Lung (tissue), 12 donors: ENCODE measurements around the gene FAM83B. TPM values are rescaled to one million over a fixed set of nuclear protein-coding genes. Genes with fewer than 3 reads are reported as not detected.

Experiments used
- ATAC-seq: fragments of 200-7000 bp; cut with Tn5 transposase; one replicate; pipeline ENCODE4 v1.9.1; 2020; ENCODE audit warnings: moderate number of reproducible peaks; ENCODE audit not compliant: insufficient read depth, low FRiP score
- DNase-seq, 3 donors: peaks; one replicate each; pipeline ENCODE4 v3.0.0-alpha.2; 2013 to 2017
- H3K27ac ChIP-seq, 2 donors: one replicate each; pipeline ENCODE4 v1.5.1; 2013; ENCODE audit warnings: mild to moderate bottlenecking in 2 of 2, moderate library complexity in 2 of 2, control low read depth in 1 of 2, inconsistent platforms in 1 of 2, low read depth in 1 of 2, low read length in 1 of 2
- H3K27me3 ChIP-seq, 3 donors: one replicate each; pipeline ENCODE4 v1.5.1; 2013; ENCODE audit warnings: low read length in 2 of 3; ENCODE audit not compliant: control insufficient read depth in 3 of 3, insufficient read depth in 3 of 3
- H3K36me3 ChIP-seq, 4 donors: one replicate each; pipeline ENCODE4 v1.5.1; 2013; ENCODE audit warnings: low read length in 4 of 4, mild to moderate bottlenecking in 1 of 4, moderate library complexity in 1 of 4; ENCODE audit not compliant: control insufficient read depth in 4 of 4, insufficient read depth in 4 of 4
- H3K4me1 ChIP-seq, 5 donors: one replicate each; pipeline ENCODE4 v1.5.1; 2013; ENCODE audit warnings: low read length in 5 of 5, mild to moderate bottlenecking in 2 of 5, moderate library complexity in 1 of 5; ENCODE audit not compliant: control insufficient read depth in 5 of 5, insufficient read depth in 5 of 5
- H3K4me3 ChIP-seq: one replicate; pipeline ENCODE4 v1.5.1; 2013; ENCODE audit warnings: mild to moderate bottlenecking, control low read depth, moderate library complexity
- H3K9ac ChIP-seq, 2 donors: one replicate each; pipeline ENCODE4 v1.5.1; 2013; ENCODE audit warnings: low read length in 2 of 2, control low read depth in 1 of 2; ENCODE audit not compliant: insufficient read depth in 1 of 2
- H3K9me3 ChIP-seq, 4 donors: one replicate each; pipeline ENCODE4 v1.5.1; 2013; ENCODE audit warnings: low read length in 3 of 4, mild to moderate bottlenecking in 1 of 4, moderate library complexity in 1 of 4; ENCODE audit not compliant: control insufficient read depth in 4 of 4, insufficient read depth in 3 of 4
- WGBS, 2 donors: extraction: QIAGEN DNeasy Blood & Tissue Kit; methylation state at CpG; one replicate each; pipeline ENCODE4 v1.1.7; 2013; 5-methylcytosine and 5-hydroxymethylcytosine counted together
- polyA plus RNA-seq, 2 donors: library from polyadenylated mRNA; stranded (reverse); fragments of 200-250 nt; gene quantifications; one replicate each; pipeline ENCODE4 v1.2.1, GENCODE V29; 2013
- total RNA-seq, 2 donors: library from RNA; depleted of rRNA in 1 of 2; stranded (reverse); fragments of >200 nt in 1 of 2; gene quantifications; one replicate each; pipeline ENCODE4 v1.2.1, GENCODE V29; 2014 to 2021
- TF ChIP-seq, protein P1 (sequence below): IDR thresholded peaks from 2 replicates; pipeline ENCODE4 v1.5.1; 2012; ENCODE audit warnings: mild to moderate bottlenecking; ENCODE audit errors: control extremely low read depth, extremely low read depth
- donor health status: control.
- donor health status: control.
- donor health status: Bipolar disorder and iron deficiency.
- donor health status: healthy.
- donor health status: DM: yes; HTN: yes; CAD: no.

The FAM83B gene
- total and polyA plus RNA-seq, 4 donors: 0.04 to 4.4 (median 0.49) TPM

DNA sequence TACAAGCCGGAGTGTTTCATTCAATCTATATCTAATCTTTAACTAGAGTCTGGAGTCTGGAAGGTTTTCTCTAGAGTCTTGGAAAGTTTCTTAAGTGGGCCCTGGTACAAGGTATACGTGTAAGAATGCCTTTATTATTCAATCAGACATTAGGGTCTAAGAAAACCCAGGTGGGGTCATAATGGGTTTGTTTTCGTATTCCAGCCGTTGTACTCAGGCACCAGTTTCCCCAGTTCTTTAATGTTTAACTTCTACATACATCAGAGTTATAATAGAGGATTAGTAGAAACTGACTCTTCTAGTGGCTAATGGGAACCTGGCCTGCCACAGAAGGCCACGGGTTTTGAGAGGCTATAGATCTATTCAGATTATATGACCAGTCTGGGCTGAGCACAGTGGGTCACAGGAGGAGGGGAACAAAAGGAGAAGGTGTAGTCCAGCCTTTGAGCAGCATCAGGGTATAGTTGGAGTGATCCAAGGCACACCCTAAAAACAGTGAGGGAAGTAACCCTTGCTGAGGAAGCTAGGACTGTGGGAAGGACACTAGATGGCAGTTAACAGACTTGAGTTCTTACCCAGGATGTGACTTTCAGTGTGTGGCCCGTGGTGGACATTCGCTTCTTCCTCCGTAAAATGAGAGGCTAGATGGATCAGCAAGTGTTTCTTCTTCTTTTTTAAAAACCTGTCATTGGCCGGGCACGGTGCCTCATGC is 15.5 kb downstream of the FAM83B start:
- Histone ChIP-seq H3K27me3 (no peaks in the 10 kb centered on the region), H3K27ac (no peak overlapping the region), H3K4me3 (no peak overlapping the region), H3K4me1 (no peaks in the 10 kb centered on the region), H3K9me3 (no peaks in the 10 kb centered on the region), H3K9ac (no peak overlapping the region), H3K36me3 (no peaks in the 10 kb centered on the region)
- 82 to 86% methylated on average over 10 of the region's 10 CpGs for WGBS, 2 donors
- DNase-seq (peak in 2 of 3 donors; percentile 47 to 73), ATAC-seq (no peak)
- TF ChIP-seq, protein P1, sequence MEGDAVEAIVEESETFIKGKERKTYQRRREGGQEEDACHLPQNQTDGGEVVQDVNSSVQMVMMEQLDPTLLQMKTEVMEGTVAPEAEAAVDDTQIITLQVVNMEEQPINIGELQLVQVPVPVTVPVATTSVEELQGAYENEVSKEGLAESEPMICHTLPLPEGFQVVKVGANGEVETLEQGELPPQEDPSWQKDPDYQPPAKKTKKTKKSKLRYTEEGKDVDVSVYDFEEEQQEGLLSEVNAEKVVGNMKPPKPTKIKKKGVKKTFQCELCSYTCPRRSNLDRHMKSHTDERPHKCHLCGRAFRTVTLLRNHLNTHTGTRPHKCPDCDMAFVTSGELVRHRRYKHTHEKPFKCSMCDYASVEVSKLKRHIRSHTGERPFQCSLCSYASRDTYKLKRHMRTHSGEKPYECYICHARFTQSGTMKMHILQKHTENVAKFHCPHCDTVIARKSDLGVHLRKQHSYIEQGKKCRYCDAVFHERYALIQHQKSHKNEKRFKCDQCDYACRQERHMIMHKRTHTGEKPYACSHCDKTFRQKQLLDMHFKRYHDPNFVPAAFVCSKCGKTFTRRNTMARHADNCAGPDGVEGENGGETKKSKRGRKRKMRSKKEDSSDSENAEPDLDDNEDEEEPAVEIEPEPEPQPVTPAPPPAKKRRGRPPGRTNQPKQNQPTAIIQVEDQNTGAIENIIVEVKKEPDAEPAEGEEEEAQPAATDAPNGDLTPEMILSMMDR: no peak

- H3K9me3 ChIP-seq: no peaks in the 10 kb centered on the region
- ATAC-seq (no peak), DNase-seq (no peak)
- H3K9ac ChIP-seq: no peak overlapping the region
- 79 to 88% methylated on average over 2 of the region's 2 CpGs for WGBS, 2 donors
- TF ChIP-seq, protein P1: no peak
- no peaks in the 10 kb centered on the region for H3K27me3 ChIP-seq
- H3K4me1 ChIP-seq: no peaks in the 10 kb centered on the region
- H3K4me3 ChIP-seq: no peak overlapping the region
- H3K36me3 ChIP-seq: no peaks in the 10 kb centered on the region
- H3K27ac ChIP-seq: no peak overlapping the region
Measured at GRCh38 chr6:54864272-54864671, 17.7 kb downstream of the FAM83B start.

DNA sequence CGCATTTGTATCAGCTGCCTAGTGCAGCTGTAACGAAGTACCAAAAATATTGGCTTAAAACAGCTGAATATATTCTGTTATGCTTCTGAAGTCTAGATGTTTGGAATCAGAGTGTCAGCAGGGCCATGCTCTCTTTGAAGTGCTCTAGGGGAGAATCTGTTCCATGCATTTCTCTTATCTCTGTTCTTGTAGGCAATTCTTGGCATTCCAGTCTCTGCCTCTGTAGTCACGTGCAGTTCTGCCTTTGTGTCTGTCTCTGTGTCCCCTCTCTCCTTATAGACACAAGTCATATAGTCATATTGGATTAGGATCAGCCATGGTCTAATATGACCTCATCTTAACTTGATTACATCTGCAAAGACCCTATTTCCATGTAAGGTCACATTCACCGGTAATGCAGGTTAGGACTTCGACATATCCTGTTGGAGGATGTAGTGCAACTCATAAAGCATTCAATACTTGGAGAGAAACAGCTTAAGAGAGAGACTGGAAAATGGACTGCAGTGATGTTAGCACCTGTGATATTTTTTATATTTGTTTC is 18.6 kb downstream of the FAM83B start:
- DNase-seq (no peak), ATAC-seq (no peak)
- no peaks in the 10 kb centered on the region for H3K27me3 ChIP-seq
- no peaks in the 10 kb centered on the region for H3K36me3 ChIP-seq
- H3K4me3 ChIP-seq: no peak overlapping the region
- 72 to 86% methylated on average over 5 of the region's 5 CpGs for WGBS, 2 donors
- no peak overlapping the region for H3K27ac ChIP-seq
- no peaks in the 10 kb centered on the region for H3K9me3 ChIP-seq
- no peak overlapping the region for H3K9ac ChIP-seq
- no peaks in the 10 kb centered on the region for H3K4me1 ChIP-seq
- TF ChIP-seq, protein P1: no peak
